Smooth muscle cell (in vitro differentiated cells): ENCODE results near the gene TIAM2. TPM values are rescaled to one million over a fixed set of nuclear protein-coding genes. Genes with fewer than 3 reads are reported as not detected.

Source experiments
- DNase-seq: peaks from one replicate; lab custom pipeline; 2025; ENCODE audit not compliant: unreplicated experiment; lab: John Stamatoyannopoulos, UW
- H2AFZ ChIP-seq: fragments of 200-600 bp; sonication (generic); 2 replicates; pipeline ENCODE4 v1.6.0; 2016; ENCODE audit warnings: antibody characterized with exemption, low read depth, mild to moderate bottlenecking
- H3F3A ChIP-seq: fragments of 200-600 bp; sonication (generic); 2 replicates; pipeline ENCODE4 v1.6.0; 2017; ENCODE audit warnings: antibody characterized with exemption, low read depth
- H3K27ac ChIP-seq: fragments of 200-600 bp; sonication (generic); 2 replicates; pipeline ENCODE4 v1.5.1; 2016; ENCODE audit warnings: low read depth, mild to moderate bottlenecking
- H3K27me3 ChIP-seq: fragments of 200-600 bp; sonication (generic); 2 replicates; pipeline ENCODE4 v1.6.1; 2016; ENCODE audit warnings: low read depth, mild to moderate bottlenecking
- H3K36me3 ChIP-seq: fragments of 200-600 bp; sonication (generic); 2 replicates; pipeline ENCODE4 v1.5.1; 2016; ENCODE audit warnings: low read depth
- H3K4me1 ChIP-seq: fragments of 200-600 bp; sonication (generic); 2 replicates; pipeline ENCODE4 v1.5.1; 2016; ENCODE audit warnings: low read depth
- H3K4me2 ChIP-seq: fragments of 200-600 bp; sonication (generic); 2 replicates; pipeline ENCODE4 v1.6.0; 2016; ENCODE audit warnings: mild to moderate bottlenecking
- H3K4me3 ChIP-seq: fragments of 200-600 bp; sonication (generic); 2 replicates; pipeline ENCODE4 v1.5.1; 2016; ENCODE audit warnings: mild to moderate bottlenecking
- H3K79me2 ChIP-seq: fragments of 200-600 bp; sonication (generic); 2 replicates; pipeline ENCODE4 v1.6.0; 2016; ENCODE audit warnings: low read depth, mild to moderate bottlenecking
- H3K9ac ChIP-seq: fragments of 200-600 bp; sonication (generic); 2 replicates; pipeline ENCODE4 v1.6.0; 2016; ENCODE audit warnings: low read depth
- H3K9me3 ChIP-seq: fragments of 200-600 bp; sonication (generic); replicated peaks from 2 replicates; pipeline ENCODE4 v1.5.1; 2016; ENCODE audit warnings: low read depth
- H4K20me1 ChIP-seq: fragments of 200-600 bp; sonication (generic); 2 replicates; pipeline ENCODE4 v1.6.0; 2016; ENCODE audit warnings: low read depth
- WGBS: methylation state at CpG from one replicate; pipeline ENCODE4 v1.1.7; 2016; ENCODE audit warnings: low lambda C conversion rate; 5-methylcytosine and 5-hydroxymethylcytosine counted together
- polyA plus RNA-seq: library from polyadenylated mRNA; unstranded; fragments of >200 nt; fragmentation: Nextera tagmentation; extraction: Ambion mirVana; gene quantifications from 2 replicates; pipeline ENCODE4 v1.2.1, GENCODE V29; 2016
- total RNA-seq: library from RNA; depleted of rRNA; stranded (reverse); fragments of >200 nt; gene quantifications from 2 replicates; pipeline ENCODE4 v1.2.3, GENCODE V29; 2014
- TF ChIP-seq, protein P1 (sequence below): fragments of 200-600 bp; sonication (generic); IDR thresholded peaks from 2 replicates; pipeline ENCODE4 v1.5.1; 2017; ENCODE audit warnings: borderline replicate concordance, mild to moderate bottlenecking, antibody characterized with exemption; ENCODE audit not compliant: insufficient read depth, poor library complexity, severe bottlenecking

Gene TIAM2
- total and polyA plus RNA-seq, 2 experiments from 2014 or later = 13.1 to 24.9 TPM

DNA sequence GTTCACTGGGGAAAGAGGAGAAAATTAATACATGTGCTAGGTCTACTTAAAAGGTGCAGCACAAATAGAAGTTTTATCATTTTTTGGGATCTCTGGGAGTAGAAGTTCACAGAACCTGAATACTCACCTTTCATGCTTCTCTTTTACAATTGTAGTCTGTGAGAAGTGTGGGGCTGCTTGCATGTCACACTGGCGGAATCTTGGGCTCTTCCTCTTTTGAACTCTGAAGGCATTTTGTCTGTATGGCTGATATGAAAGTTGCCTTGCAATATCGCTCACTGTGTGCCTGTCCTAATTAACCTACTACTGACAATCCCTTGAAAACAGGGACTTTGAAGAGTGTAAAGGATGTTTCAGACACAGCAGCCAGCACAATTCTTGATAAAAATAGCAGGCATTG, 202.8 kb downstream of the TIAM2 start:
- no peak for DNase-seq
- no peaks in the 10 kb centered on the region for H3K36me3 ChIP-seq
- no peaks in the 10 kb centered on the region for H3K79me2 ChIP-seq
- H3F3A ChIP-seq = no peaks in the 10 kb centered on the region
- TF ChIP-seq, protein P1, sequence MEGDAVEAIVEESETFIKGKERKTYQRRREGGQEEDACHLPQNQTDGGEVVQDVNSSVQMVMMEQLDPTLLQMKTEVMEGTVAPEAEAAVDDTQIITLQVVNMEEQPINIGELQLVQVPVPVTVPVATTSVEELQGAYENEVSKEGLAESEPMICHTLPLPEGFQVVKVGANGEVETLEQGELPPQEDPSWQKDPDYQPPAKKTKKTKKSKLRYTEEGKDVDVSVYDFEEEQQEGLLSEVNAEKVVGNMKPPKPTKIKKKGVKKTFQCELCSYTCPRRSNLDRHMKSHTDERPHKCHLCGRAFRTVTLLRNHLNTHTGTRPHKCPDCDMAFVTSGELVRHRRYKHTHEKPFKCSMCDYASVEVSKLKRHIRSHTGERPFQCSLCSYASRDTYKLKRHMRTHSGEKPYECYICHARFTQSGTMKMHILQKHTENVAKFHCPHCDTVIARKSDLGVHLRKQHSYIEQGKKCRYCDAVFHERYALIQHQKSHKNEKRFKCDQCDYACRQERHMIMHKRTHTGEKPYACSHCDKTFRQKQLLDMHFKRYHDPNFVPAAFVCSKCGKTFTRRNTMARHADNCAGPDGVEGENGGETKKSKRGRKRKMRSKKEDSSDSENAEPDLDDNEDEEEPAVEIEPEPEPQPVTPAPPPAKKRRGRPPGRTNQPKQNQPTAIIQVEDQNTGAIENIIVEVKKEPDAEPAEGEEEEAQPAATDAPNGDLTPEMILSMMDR = no peak
- no peak overlapping the region for H3K9ac ChIP-seq
- no peak overlapping the region for H3K27ac ChIP-seq
- H3K4me3 ChIP-seq = no peak overlapping the region
- H2AFZ ChIP-seq = no peak overlapping the region
- no peaks in the 10 kb centered on the region for H4K20me1 ChIP-seq
- H3K9me3 ChIP-seq = no peaks in the 10 kb centered on the region
- no peaks in the 10 kb centered on the region for H3K4me1 ChIP-seq
- no peaks in the 10 kb centered on the region for H3K27me3 ChIP-seq
- WGBS = 97% methylated on average over 2 of the region's 2 CpGs
- no peak overlapping the region for H3K4me2 ChIP-seq

DNA sequence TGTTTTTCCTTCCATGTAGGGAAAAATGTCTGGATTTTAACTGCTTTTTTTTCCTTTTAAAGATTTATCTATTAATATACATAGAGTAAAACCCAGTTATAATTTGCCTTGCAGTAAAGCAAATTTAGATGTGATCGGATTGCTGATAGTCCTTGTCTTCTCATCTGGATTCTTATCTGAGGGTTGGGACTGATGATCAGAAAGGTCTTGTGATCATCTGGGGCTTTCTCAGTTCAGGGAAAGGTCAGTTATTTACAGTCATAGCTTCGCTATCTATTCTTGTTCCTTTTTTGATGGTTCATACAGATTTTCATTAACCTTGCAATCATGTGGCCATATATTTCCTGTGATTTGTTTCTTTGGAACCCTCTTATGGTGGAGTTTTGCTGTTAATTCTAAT, 204.9 kb downstream of the TIAM2 start:
- H3K27ac ChIP-seq = no peak overlapping the region
- TF ChIP-seq, protein P1 = no peak
- WGBS = 98% methylated on average over 2 of the region's 2 CpGs

DNA sequence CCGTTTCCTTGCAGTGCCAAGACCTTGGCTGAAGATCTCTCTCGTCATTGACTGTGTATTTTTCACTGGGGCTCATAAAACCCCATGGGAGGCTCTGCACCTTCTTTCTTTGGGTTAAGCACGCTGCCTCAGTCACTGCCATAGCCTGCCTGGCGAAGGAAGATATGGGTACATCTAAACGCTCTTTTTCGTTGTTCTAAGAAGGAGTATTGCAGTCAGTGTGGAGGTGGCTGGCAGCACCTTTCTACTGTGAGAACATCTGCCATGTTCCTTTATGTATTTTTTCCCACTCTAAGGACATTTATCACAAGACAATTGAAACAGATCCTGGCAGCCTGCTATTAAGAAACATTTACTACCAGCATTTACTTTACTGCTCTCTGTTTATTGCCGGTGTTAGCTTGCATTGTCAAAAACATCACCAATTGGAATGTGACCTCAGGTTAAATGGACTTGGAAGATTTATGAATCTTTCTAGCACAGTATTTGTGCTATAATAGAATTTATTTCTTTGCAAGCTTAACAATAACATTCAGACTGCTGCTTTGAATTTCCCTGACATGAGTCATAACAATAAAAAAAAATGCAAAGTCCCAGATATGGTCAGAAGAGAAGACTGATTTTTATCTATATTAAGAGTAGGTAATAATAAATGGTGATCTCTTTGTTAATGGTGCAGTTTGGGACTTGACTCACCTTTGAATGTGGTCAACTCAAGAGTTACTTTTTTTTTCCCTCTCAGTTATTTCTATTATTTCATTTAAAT, 206.5 kb downstream of the TIAM2 start:
- Histone ChIP-seq H3K4me3 (no peak overlapping the region), H3K4me2 (no peak overlapping the region), H3K27ac (peak overlapping the region; percentile 22), H3K9me3 (no peaks in the 10 kb centered on the region), H3F3A (no peaks in the 10 kb centered on the region), H3K27me3 (no peaks in the 10 kb centered on the region), H2AFZ (no peak overlapping the region), H3K36me3 (no peaks in the 10 kb centered on the region), H3K4me1 (no peaks in the 10 kb centered on the region), H3K9ac (no peak overlapping the region), H4K20me1 (no peaks in the 10 kb centered on the region), H3K79me2 (no peaks in the 10 kb centered on the region)
- WGBS = 74% methylated on average over 7 of the region's 7 CpGs
- DNase-seq = no peak
- TF ChIP-seq, protein P1 = no peak

More for the DNA sequence above, 204.9 kb downstream of the TIAM2 start:
- Histone ChIP-seq H2AFZ (no peak overlapping the region), H3K4me3 (no peak overlapping the region), H3K4me2 (no peak overlapping the region), H4K20me1 (no peaks in the 10 kb centered on the region), H3K36me3 (no peaks in the 10 kb centered on the region), H3K79me2 (no peaks in the 10 kb centered on the region), H3K27me3 (no peaks in the 10 kb centered on the region), H3K9me3 (no peaks in the 10 kb centered on the region), H3K4me1 (no peaks in the 10 kb centered on the region), H3F3A (no peaks in the 10 kb centered on the region), H3K9ac (no peak overlapping the region)
- no peak for DNase-seq

DNA sequence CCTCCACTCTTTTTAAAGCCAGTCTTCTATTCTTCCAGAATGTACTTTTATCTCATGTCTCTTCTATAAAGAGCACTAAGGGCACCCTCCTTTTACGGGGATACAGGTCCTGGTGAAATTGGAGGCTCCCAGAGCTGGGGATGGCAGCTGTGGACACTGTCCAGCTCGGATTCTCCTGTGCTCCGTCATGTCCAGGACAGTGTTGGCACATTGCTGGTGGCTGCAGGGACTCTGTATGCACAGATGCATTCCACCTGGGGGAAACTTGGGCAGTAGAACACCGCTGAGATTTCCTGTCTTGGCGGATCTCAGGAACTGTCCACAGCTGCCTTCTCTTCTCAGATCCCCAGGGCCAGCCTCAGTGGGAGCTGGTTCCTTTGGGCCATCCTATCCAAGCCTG, 212.1 kb downstream of the TIAM2 start:
- Histone ChIP-seq H2AFZ (no peak overlapping the region), H3K9ac (no peak overlapping the region), H3K79me2 (no peaks in the 10 kb centered on the region), H3K36me3 (peaks cover 7% of the 10 kb centered on the region), H3K27ac (no peak overlapping the region), H3K27me3 (no peaks in the 10 kb centered on the region), H3K9me3 (no peaks in the 10 kb centered on the region), H3K4me1 (no peaks in the 10 kb centered on the region), H3K4me2 (no peak overlapping the region), H3F3A (no peaks in the 10 kb centered on the region), H3K4me3 (no peak overlapping the region), H4K20me1 (no peaks in the 10 kb centered on the region)
- TF ChIP-seq, protein P1 = no peak
- WGBS = 92% methylated on average over 5 of the region's 5 CpGs
- no peak for DNase-seq
